Aorta (tissue), 5 donors: ENCODE measurements around the gene ERVV-1. TPM values are rescaled to one million over a fixed set of nuclear protein-coding genes. Genes with fewer than 3 reads are reported as not detected.
"Not testable (repeated sequence)": the region's sequence is repeated elsewhere in the genome, so short reads cannot be mapped to it uniquely, and the experiment has no call there.

ENCODE experiments used
- ATAC-seq: fragments of 200-7000 bp; cut with Tn5 transposase; one replicate; pipeline ENCODE4 v1.9.1; 2022; ENCODE audit warnings: moderate library complexity; ENCODE audit not compliant: low FRiP score
- DNase-seq, 2 donors: peaks; one replicate each; pipeline ENCODE4 v3.0.0-alpha.2; 2020
- H3K27ac ChIP-seq, 2 donors: one replicate each; pipeline ENCODE4 v1.5.1; 2013; ENCODE audit warnings: low read length in 2 of 2, mild to moderate bottlenecking in 2 of 2, moderate library complexity in 2 of 2, control low read depth in 1 of 2, inconsistent platforms in 1 of 2, low read depth in 1 of 2
- H3K27me3 ChIP-seq, 2 donors: one replicate each; pipeline ENCODE4 v1.6.1; 2013; ENCODE audit warnings: control low read depth in 1 of 2, low read length in 1 of 2, mild to moderate bottlenecking in 1 of 2, moderate library complexity in 1 of 2; ENCODE audit not compliant: insufficient read depth in 2 of 2, control insufficient read depth in 1 of 2
- H3K36me3 ChIP-seq, 2 donors: one replicate each; pipeline ENCODE4 v1.6.1; 2013; ENCODE audit warnings: control low read depth in 1 of 2, low read length in 1 of 2, mild to moderate bottlenecking in 1 of 2; ENCODE audit not compliant: insufficient read depth in 2 of 2, control insufficient read depth in 1 of 2
- H3K4me1 ChIP-seq, 2 donors: one replicate each; pipeline ENCODE4 v1.6.1; 2013; ENCODE audit warnings: low read length in 2 of 2, control low read depth in 1 of 2, mild to moderate bottlenecking in 1 of 2, moderate library complexity in 1 of 2; ENCODE audit not compliant: insufficient read depth in 2 of 2, control insufficient read depth in 1 of 2
- H3K4me3 ChIP-seq, 2 donors: one replicate each; pipeline ENCODE4 v1.5.1; 2013; ENCODE audit warnings: low read length in 2 of 2, control low read depth in 1 of 2, mild to moderate bottlenecking in 1 of 2
- H3K9me3 ChIP-seq: one replicate; pipeline ENCODE4 v1.6.1; 2013; ENCODE audit warnings: mild to moderate bottlenecking, low read length; ENCODE audit not compliant: control insufficient read depth
- WGBS, 2 donors: extraction: QIAGEN DNeasy Blood & Tissue Kit; methylation state at CpG; one replicate each; pipeline ENCODE4 v1.1.7; 2013; 5-methylcytosine and 5-hydroxymethylcytosine counted together
- intact Hi-C, 2 donors: fragments of 100-400 bp; cut with DNase I; formaldehyde crosslinking; loops; one replicate each; pipeline versions ENCODE4 v1.14.2 to v1.15.0; 2022
- long read RNA-seq, 2 donors: library from polyadenylated mRNA; unstranded; transcript quantifications; one replicate each; pipeline ENCODE4 v2.0.0, GENCODE V29; 2020 to 2021
- polyA plus RNA-seq, 2 donors: library from polyadenylated mRNA; stranded (reverse); fragments of 200-250 nt; gene quantifications; one replicate each; pipeline ENCODE4 v1.2.3, GENCODE V29; 2013
- total RNA-seq, 2 donors: library from RNA; stranded (reverse); fragmentation: NEBNext Ultra II Directional; extraction: Animal tissue kit (Norgen Biotek cat#: 25700); gene quantifications; one replicate each; pipeline ENCODE4 v1.2.1, GENCODE V29; 2021
- donor health status: healthy with polysubstance abuse.
- donor health status: Bipolar disorder and iron deficiency.
- donor health status: DM: no; HTN: no; CAD: no.
- donor health status: DM: no; HTN: no; CAD: no.
- donor health status: DM: yes; HTN: yes; CAD: no.

Gene ERVV-1
- total RNA-seq (not detected), polyA plus RNA-seq (not detected)
- long read RNA-seq, donor 1 = 0 reads
- long read RNA-seq, donor 2 = 0 reads

GRCh38 chr19:53013621-53014020 is at the start of gene ERVV-1:
Gene ERVV-1, plus strand, starts transcription at chr19:53013921. Its CDS starts 170 bp downstream, at chr19:53014091.
- no peaks in the 10 kb centered on the region for H3K9me3 ChIP-seq
- no peak within 1 kb of the TSS for H3K4me3 ChIP-seq
- intact Hi-C loops = no loop called here
- H3K27ac ChIP-seq = no peak within 1 kb of the TSS
- H3K27me3 ChIP-seq = no peaks in the 10 kb centered on the region
- no peaks in the 10 kb centered on the region for H3K36me3 ChIP-seq
- no peak for DNase-seq
- WGBS, 2 donors = 87 to 90% methylated on average over 7 of the region's 7 CpGs
- ATAC-seq = no peak
- H3K4me1 ChIP-seq = no peaks in the 10 kb centered on the region

GRCh38 chr19:52967772-52968171 is 45.9 kb upstream of the ERVV-1 start:
- Histone ChIP-seq H3K36me3 (peaks cover 1 to 4% of the 10 kb centered on the region in 2 donors), H3K4me3 (no peak overlapping the region), H3K4me1 (no peaks in the 10 kb centered on the region), H3K27me3 (no peaks in the 10 kb centered on the region), H3K9me3 (no peaks in the 10 kb centered on the region), H3K27ac (no peak overlapping the region)
- 97 to 99% methylated on average over 2 of the region's 2 CpGs for WGBS, 2 donors
- intact Hi-C loops = loop anchor here in 1 of 2 donors (10.0 kb wide), 1 partner anchor 73 kb away; the partner anchor contains the start of gene ZNF320
- ATAC-seq = no peak
- DNase-seq = no peak

- peaks cover 0 to 1% of the 10 kb centered on the region in 2 donors for H3K36me3 ChIP-seq
- no peak for DNase-seq
Measured at GRCh38 chr19:52981329-52981728, 32.4 kb upstream of the ERVV-1 start.

GRCh38 chr19:52983167-52983566 is 30.6 kb upstream of the ERVV-1 start:
- intact Hi-C loops = loop anchor here in 1 of 2 donors (10.0 kb wide), 1 partner anchor 78 kb away; no protein-coding TSS in a partner anchor
- not testable (repeated sequence) for H3K4me3 ChIP-seq, ATAC-seq, H3K27me3 ChIP-seq, H3K4me1 ChIP-seq, H3K27ac ChIP-seq, DNase-seq, H3K9me3 ChIP-seq, H3K36me3 ChIP-seq
- 86 to 87% methylated on average over 3 of the region's 3 CpGs for WGBS, 2 donors

More at GRCh38 chr19:52981329-52981728, 32.4 kb upstream of the ERVV-1 start:
- H3K4me1 ChIP-seq = no peaks in the 10 kb centered on the region
- 39 to 49% methylated on average over 4 of the region's 4 CpGs for WGBS, 2 donors
- H3K9me3 ChIP-seq = peaks cover 3% of the 10 kb centered on the region
- no peak overlapping the region for H3K27ac ChIP-seq
- intact Hi-C loops = loop anchor here in 1 of 2 donors (10.0 kb wide), 1 partner anchor 77 kb away; no protein-coding TSS in a partner anchor
- H3K27me3 ChIP-seq = no peaks in the 10 kb centered on the region
- no peak overlapping the region for H3K4me3 ChIP-seq
- ATAC-seq = no peak

GRCh38 chr19:52987221-52987620 is 26.5 kb upstream of the ERVV-1 start:
- Histone ChIP-seq H3K27ac (no peak overlapping the region), H3K27me3 (no peaks in the 10 kb centered on the region), H3K4me3 (no peak overlapping the region), H3K4me1 (peaks cover 0 to 2% of the 10 kb centered on the region in 2 donors), H3K9me3 (peaks cover 3% of the 10 kb centered on the region), H3K36me3 (peaks cover 0 to 3% of the 10 kb centered on the region in 2 donors)
- DNase-seq (no peak), ATAC-seq (no peak)
- intact Hi-C loops = loop anchor here in 1 of 2 donors (10.0 kb wide), 1 partner anchor 82 kb away; no protein-coding TSS in a partner anchor
- 91 to 95% methylated on average over 4 of the region's 4 CpGs for WGBS, 2 donors

- no peak overlapping the region for H3K27ac ChIP-seq
- H3K36me3 ChIP-seq = peaks cover 0 to 3% of the 10 kb centered on the region in 2 donors
- no peak overlapping the region for H3K4me3 ChIP-seq
- DNase-seq (no peak), ATAC-seq (no peak)
- H3K9me3 ChIP-seq = peaks cover 3% of the 10 kb centered on the region
- H3K4me1 ChIP-seq = peaks cover 0 to 2% of the 10 kb centered on the region in 2 donors
- no peaks in the 10 kb centered on the region for H3K27me3 ChIP-seq
- intact Hi-C loops = loop anchor here in 1 of 2 donors (10.0 kb wide), 1 partner anchor 84 kb away; no protein-coding TSS in a partner anchor
- 91 to 94% methylated on average over 5 of the region's 5 CpGs for WGBS, 2 donors
Measured at GRCh38 chr19:52988506-52988905, 25.2 kb upstream of the ERVV-1 start.

- no peak for DNase-seq
- no peaks in the 10 kb centered on the region for H3K9me3 ChIP-seq
- H3K4me3 ChIP-seq = no peak overlapping the region
- H3K36me3 ChIP-seq = peaks cover 0 to 2% of the 10 kb centered on the region in 2 donors
- H3K27ac ChIP-seq = no peak overlapping the region
- ATAC-seq = no peak
- no peaks in the 10 kb centered on the region for H3K27me3 ChIP-seq
- WGBS, 2 donors = 95 to 96% methylated on average over 16 of the region's 16 CpGs
- H3K4me1 ChIP-seq = peaks cover 0 to 2% of the 10 kb centered on the region in 2 donors
- intact Hi-C loops = loop anchor here (10.0 kb wide), 2 partner anchors 46 to 204 kb away; partner anchors contain the start of gene ZNF665 (in 1 of the 2)
Measured at GRCh38 chr19:52990759-52991418, 22.8 kb upstream of the ERVV-1 start.

- H3K4me1 ChIP-seq = peaks cover 0 to 2% of the 10 kb centered on the region in 2 donors
- H3K27ac ChIP-seq = no peak overlapping the region
- H3K9me3 ChIP-seq = no peaks in the 10 kb centered on the region
Measured at GRCh38 chr19:52991484-52991883, 22.2 kb upstream of the ERVV-1 start.

More at GRCh38 chr19:52991484-52991883, 22.2 kb upstream of the ERVV-1 start:
- no peaks in the 10 kb centered on the region for H3K27me3 ChIP-seq
- no peak for ATAC-seq
- 94 to 100% methylated on average over 2 of the region's 2 CpGs for WGBS, 2 donors
- no peak overlapping the region for H3K4me3 ChIP-seq
- DNase-seq = no peak
- intact Hi-C loops = loop anchor here (10.0 kb wide), 2 partner anchors 47 to 203 kb away; partner anchors contain the start of gene ZNF665 (in 1 of the 2)
- peaks cover 0 to 2% of the 10 kb centered on the region in 2 donors for H3K36me3 ChIP-seq
